Cortex of kidney (tissue), 1 donor: Measurements from ENCODE around the gene NPAS3.

Source experiments
- DNase-seq: peaks from one replicate; lab custom pipeline; 2025; lab: John Stamatoyannopoulos, UW

The NPAS3 gene

DNA sequence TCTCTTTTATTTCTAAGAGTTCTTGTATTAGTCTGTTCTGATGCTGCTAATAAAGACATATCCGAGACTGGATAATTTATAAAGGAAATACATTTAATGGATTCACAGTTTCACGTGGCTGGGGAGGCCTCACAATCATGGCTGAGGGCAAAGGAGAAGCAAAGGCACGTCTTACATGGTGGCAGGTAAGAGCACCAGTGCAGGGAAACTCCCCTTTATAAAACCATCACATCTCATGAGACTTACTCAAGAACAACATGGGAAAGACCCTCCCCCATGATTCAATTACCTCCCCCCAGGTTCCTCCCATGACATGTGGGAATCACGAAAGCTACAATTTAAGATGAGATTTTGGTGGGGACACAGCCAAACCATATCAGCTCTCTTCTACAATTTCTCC, 503.0 kb downstream of the NPAS3 start:
- DNase-seq, result no peak

DNA sequence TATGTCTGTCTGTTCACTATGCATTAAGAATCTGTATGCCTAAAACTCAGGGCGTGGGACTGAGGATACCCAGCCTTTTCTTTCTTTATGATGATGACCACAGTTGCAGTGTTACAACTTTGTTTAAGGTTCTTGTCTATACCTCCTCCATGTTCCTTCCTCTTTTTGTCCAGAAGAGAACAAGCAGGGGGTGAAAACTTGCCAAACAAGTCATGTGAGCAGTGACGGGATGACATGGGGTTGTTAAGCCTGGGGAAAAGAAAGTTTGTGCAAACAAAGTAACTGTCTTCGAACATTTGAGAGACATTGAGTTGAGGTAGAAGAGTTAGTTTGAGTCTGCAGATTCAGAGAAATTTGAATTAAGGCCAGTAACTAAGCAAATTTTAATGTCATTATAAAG, 505.5 kb downstream of the NPAS3 start:
- DNase-seq, result no peak

DNA sequence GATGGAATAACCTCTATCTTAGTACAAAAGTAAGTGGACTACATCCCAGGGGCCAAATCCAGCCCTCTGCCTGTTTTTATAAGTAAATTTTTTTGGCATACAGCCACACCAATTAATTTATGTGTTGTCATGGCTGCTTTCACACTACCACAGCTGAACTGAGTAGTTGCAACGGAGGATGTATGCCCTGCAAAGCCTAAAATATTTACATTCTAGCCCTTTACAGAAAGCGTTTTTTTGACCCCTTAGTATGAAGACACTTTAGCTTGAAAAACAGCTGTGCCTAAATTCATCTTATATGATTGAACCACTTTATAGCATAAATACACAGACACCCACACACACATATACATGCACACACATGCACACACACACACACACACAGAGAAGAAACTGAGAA, 510.6 kb downstream of the NPAS3 start:
- DNase-seq, result no peak

DNA sequence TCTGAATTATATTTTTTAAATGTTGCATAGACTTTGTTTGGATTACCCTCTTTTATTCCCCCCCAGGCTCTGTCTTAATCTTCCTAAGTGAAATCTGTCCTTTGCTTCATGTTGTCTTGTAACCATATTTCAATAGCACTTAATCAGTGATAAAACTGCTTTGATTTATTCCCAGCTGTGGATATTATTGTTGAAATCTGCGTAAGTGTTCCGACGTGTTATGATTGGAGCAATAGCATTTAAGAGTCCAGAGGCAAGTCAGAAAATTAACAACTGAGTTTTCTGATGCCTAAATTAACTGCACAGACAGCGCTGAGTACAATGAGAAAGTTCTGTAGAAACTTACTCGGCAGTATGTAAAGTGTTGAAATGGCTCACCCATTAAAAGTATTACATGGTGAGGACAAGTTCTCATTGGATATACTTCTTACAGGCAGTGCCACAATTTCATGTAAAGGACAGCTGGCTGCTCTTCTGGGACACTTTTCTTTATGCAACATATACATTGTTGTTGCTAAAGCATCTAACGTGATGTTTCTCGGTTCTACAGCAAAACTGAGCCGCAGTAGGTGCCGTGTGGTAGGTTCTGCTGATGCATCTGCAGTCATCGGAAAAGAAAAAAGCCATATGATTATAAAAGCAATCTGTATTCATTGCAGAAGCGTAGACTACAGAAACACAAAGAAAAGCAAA, 511.2 kb downstream of the NPAS3 start:
- no peak for DNase-seq

DNA sequence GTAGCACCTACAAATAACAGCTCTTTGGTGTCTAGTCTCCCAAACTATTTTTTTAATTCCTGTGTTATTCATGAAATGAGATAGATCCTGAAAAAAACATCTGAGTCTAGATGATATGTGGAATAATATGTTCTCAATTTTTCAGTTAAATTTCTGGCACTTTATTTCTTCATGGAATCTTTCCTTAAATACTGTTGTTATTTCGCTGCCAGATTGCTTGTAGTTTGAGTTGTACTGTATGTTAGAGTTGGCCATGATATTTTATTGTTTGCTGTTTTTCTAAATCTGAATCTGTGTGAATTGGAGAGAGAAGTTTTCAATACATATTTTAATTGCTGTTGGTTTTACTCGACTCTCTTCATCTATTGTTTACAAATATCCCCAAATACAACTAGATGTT, 511.7 kb downstream of the NPAS3 start:
- DNase-seq, result no peak

DNA sequence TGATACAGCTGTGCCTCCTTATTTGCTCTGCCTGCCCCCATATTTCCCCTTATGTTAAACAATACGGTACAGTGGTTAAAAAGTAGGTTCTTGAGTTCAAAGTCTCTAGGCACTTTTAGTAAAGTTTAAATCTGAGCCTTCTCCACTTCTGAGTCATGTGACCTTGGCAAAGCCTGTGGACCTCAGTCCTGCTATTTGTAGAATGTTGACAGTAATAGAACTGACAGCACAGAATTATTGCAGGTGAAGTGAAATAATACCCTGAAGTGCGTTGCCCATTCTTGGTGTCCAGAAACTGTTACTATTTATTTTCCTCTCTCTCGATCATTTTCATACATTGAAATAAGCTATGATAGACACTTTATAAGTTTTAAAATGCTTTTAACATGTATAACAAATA, 512.5 kb downstream of the NPAS3 start:
- DNase-seq, result no peak

DNA sequence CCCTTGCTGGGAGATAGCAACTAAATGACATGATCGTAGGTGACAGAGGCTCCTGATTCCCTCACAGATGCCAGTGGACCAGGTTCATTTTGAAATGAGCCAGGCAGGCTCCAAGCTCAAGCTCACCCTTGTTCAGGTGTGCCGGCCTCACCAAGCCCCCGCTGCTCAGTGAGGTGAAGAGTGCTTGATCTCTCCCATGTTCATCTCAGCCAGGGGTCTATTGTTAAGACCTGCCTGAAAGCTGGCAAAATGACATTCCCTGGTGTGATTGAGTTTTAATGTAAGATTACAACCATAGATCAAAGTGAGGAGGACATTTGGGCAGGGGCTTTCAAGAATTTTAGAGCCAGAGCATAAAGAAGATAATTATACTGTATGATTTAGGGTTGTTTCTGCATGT, 514.3 kb downstream of the NPAS3 start:
- no peak for DNase-seq

DNA sequence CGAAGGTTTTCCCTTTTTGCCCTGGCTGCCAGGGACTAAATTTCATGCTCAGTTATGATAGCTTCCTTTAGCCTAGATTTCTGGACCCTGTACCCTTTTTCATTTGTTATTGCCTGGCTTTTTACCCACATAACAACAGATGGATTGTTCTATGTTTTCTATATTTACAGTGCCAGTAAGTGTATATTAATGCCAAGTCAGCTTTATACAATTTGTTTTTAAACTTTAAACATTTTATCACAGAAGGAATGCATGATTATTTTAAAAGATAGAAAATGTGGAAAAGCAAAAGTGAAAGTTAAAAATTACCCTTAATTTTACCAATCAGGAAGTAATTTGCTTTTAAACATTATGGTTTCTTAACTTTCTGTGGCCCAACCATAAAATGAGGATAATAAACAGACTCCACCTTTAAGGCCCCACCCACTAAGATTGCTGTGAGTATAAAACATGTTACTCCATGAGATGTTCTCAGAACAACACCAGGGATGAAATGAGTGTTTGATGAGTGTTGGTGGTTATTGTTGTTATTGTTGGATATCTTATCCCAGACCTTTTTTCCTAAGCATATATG, 515.4 kb downstream of the NPAS3 start:
- no peak for DNase-seq

DNA sequence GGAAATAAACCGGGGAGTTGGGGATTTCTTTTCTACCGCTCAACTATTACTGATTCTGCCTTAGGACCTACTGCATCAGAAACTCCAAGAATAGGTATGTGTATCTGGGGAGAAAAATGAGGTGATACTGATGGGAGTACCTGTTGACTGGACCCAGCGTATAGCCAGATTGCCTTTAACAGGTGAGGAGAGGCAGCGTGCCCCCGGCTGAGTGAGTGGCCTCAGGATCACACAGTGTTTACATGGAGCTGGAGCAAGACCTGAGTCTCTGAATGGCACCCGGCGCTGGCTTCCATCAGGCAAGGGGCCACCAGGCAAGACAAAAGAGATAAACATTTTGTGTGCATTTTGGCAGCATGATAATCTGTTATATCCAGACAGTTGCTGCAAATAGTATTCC, 516.0 kb downstream of the NPAS3 start:
- no peak for DNase-seq

DNA sequence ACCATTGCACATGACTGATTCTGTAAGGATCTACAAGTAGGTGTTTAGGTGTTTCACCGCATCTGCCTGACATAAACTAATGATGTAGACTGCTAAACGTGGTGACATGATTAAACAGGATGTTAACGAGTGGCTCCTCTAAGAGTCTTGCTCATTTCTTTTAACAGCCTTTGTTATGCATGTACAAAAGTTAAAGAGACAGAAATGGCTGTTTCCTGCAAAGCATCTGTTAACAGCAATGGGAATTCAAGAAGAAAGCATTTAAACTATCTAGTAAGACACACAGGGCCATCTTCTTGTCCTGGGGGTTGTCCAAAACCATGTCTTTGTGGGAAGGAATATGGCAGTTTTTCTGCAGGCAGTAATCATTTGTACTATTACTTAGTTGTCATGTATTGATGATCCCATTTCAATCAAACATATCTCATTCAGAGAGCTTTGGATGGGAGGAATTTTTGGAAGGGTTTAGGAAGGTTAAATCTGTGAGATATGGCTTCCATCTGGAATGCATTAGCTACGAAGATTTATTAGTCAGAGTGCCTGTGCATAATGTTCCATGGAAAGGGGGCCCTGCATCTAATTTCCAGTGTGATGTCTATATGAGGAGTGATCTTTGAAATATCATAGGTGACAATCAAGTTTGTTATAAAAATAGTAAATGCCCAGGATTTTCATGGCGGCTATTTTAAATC, 517.1 kb downstream of the NPAS3 start:
- no peak for DNase-seq

DNA sequence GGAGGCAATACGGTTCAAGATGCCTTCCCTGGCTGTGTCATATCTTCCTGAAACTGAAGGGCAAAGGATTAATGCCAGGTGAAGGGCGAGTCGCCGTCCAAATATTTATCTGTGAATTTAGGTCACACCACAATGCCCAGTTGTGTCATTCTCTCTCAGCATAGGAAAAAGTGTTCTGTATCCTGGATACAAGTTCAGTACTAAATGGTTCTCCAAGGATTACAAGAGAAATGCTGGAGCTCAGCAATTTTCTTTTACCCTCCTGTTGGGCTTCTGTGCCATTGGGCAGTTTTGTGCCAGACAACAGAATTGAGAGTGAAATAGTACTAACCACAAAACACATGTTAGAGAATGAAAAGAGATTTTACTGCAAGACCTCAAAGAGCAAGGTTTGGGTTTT, 518.3 kb downstream of the NPAS3 start:
- DNase-seq, result no peak

DNA sequence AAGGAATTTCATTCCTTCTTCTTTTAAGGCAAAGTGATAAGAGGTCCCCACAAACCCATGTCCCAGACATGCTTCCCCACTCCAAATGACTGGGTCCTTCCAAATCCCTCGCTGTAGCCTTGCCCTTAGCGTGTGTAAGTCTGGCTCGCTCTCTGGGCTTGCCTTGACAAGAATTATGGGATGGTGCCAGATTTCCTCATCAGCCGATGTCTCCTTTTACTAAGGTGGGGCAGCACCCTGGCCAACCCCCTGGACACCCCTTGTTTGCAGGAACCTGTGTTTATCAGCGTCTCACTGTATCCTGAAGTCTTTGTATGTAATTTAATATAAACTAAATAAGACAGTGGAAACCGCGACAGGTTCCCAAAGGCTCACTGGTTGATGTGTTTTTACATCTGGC, 518.9 kb downstream of the NPAS3 start:
- no peak for DNase-seq

DNA sequence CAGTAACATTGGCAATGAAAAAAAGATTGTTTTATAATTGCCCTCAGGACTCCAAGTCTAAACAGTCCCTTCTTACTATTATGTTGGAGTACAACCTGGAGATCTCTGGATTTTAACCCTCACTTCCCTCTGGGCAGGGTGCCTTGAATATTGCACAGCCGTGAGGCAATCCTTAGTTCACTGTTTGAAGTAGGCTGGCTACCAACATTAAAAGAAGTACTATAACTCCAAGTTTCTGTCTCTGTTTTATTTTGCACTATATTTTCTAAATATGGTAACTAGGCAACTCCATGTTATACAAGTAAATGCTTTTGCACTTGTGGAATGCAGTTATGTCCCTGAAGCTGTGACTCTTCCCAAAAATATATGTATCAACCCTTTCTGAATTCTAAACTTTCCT, 521.5 kb downstream of the NPAS3 start:
- DNase-seq, result no peak

DNA sequence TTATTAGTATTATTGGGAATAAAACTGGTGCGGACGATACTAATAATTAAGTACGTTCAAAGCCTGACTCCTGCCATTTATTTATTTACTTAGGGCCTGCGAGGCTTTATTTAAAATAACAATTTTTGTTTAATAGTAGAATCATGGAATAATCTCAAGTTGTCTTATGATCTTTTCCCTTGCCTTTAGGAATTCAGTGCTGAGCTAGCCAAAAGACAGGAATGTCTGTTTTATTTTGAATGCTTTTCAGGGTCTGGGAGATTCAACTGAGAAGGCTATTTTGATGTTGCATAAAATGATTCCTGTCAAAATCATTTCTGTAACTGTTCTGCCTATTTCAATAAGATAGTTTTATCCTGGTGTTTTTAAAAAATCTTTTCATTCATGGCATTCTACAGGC, 522.4 kb downstream of the NPAS3 start:
- DNase-seq, result no peak

DNA sequence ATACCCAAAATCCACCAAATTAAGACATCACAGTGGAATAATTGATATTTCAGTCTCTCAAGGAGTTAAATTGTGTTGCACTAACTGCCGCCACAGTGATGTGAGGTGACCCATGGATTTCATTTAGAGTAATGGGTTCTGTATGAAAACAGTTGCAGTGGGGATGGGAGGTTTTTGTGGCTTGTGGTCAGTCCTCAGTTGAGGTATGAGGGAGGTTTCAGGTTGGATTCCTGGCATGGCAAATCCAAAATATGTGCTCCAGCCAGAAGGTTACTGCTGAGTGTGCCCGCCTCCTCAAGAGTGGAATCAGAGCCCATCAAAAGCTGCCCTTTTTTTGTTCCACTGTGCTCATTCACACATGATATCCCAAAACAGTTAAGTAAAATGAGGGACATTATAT, 525.1 kb downstream of the NPAS3 start:
- no peak for DNase-seq

DNA sequence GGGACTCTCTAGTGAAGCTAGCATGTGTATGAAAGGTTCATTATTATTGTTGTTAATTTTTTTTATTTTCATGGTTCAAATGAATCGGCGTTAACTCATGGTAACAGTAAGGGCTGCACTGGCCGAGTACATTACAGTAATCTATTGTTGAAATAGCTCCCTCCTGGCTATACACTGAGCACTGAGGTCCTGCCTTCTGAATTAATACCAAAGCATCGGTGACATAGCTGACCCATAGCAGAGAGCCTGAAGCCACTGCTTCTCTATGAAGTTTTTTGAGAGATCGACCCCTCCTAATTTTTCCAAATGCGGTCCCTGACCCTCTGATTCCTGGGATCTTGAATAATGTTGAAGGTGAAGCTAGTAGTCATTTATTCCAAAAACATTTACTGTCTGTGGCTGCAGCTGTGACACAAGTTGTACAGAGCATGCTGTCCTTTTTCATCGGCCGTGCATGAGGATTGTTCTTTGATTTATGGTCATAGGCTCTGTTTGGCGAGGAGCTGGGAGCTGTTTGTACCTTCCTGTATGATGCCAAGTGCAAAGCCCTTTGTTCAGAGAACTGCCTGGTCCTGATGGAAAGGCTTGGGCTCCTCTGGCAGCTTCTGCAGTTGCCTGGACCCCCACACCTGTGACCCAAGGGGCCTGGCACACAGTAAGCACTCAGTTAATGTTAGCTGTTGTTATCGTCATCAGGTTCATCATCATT, 525.7 kb downstream of the NPAS3 start:
- no peak for DNase-seq

DNA sequence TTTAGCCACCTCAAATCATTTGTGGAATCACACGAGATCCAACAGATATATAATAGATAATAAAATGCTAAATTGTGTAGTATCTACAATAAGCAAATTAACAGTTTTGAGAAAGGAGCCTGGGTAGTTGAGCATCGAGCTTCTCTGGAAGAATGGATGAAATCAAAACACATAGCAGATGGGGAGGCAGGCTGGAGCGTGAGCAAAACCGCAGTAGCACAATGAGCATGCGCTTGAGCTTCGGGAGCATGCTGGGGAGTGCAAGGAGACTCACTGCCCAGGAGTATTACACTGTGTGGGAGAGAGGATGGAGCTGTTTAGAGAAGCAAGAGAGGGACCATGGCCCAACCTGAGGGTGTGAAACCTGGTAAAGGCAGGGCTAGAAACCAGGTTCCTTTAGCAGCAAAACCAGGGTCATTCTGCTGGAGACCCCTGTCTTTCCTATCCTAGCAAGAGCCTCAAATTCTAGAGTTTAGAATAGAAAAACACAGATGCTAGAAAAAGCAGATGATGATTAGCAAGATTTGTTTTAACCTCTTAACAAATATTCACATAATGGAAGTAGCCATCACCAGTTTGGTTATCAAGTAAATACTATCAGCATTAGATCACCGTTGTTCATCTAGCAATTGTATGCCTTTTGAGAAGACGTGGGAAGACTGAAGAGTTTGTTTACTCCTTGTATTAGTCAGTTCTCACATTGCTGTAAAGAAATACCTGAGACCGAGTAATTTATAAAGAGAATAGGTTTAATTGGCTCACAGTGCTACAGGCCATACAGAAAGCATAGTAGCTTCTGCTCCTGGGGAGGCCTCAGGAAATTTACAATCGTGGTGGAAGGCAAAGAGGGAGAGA, 527.4 kb downstream of the NPAS3 start:
- DNase-seq, result no peak

DNA sequence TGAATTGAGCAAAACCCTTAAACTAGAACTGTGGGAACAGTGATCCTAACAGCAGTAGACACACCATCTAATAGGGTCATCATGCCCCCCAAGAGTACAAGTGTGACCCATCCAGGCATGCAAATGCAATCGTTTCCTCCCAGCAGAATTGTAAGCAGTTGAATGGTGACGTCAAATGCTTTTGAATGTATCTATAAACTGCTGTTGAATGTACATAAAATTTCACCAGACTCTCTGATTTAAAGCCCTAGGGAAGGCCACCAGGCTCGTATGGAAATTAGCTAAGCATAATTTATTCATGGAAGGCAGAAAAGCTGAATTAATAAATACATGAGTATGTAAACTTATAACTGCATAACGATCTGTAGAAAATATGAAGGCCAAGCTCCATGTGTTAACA, 529.3 kb downstream of the NPAS3 start:
- no peak for DNase-seq

DNA sequence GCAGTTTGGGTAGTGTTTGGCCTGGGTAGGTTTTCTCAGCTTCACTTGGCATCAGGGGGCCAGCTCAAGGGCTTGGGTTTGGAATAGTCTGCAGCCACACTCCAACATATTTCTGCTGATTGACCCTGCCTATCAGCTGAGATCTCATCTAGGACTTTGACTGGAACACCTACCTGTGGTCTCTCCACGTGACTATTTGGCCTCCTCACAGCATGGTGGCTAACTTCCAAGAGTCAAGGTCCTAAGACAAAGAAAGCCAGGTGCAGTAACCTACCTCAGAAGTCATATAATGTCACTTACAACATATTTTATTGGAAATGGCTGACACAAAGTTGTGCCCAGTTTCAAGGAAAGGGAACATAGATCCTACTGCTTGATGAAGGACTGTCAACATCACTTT, 531.2 kb downstream of the NPAS3 start:
- DNase-seq, result no peak

DNA sequence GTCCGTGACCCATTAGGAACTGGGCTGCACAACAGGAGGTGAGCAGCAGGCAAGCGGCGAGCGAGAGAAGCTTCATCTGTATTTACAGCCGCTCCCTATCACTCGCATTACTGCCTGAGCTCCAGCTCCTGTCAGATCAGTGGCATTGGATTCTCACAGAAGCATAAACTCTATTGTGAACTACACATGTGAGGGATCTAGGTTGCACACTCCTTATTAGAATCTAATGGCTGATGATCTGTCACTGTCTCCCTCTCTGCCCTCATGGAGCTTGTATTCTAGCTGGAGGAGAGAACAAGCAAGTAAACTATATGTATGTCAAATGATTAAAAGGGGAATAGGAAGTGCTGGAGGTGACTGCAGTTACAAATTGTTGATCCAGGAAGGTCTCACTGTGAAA, 533.1 kb downstream of the NPAS3 start:
- DNase-seq, result no peak

DNA sequence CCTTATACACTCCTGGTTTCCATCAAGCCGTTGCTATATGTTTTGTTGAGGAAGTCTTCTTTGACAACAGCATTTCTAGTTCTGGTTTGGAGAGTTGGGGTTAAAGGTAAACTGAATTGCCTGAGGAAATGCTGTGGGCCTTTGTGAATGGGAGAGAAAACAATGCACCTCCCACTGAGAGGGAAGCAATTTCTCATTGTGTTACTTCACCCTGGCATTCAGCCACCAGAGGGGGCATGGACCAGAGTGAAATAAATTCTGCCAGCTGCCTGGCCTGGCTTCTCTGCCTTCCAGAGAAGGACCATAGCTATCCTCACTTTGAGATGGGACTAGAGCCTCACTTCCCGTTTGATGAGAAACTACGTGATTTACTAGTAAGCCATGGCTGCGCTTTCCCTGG, 536.9 kb downstream of the NPAS3 start:
- no peak for DNase-seq

DNA sequence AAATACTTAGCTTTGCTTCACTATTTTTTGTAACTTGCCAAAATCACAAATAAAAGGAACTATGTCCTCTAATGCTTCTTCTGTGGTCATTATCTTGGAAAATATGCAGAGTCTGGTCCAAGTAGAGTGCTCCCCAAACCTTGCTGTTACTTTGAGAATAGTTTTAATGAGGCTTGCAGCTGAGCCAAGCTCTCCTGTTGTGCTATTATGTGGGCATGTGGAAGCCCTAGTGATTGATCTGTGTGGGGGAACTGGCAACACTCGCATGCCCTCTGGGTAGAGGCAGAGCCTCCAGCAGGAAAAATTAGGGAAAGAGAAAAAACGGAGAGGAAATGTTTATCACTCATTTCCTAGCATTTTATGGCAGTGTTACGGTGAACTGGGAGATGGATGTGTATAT, 539.1 kb downstream of the NPAS3 start:
- DNase-seq, result no peak
